Mononuclear cell (primary cell): ENCODE measurements around the gene MPZ. TPM values are rescaled to one million over a fixed set of nuclear protein-coding genes. Genes with fewer than 3 reads are reported as not detected.
"Not testable (repeated sequence)": the region's sequence is repeated elsewhere in the genome, so short reads cannot be mapped to it uniquely, and the experiment has no call there.

Source experiments
- H3K27me3 ChIP-seq: 2 replicates; pipeline ENCODE4 v1.6.0; 2011; ENCODE audit warnings: low read length, control low read depth; ENCODE audit not compliant: insufficient read depth
- H3K4me1 ChIP-seq: 2 replicates; pipeline ENCODE4 v1.5.1; 2011; ENCODE audit warnings: mild to moderate bottlenecking, low read length, control low read depth; ENCODE audit not compliant: insufficient read depth
- H3K4me3 ChIP-seq: 2 replicates; pipeline ENCODE4 v1.5.1; 2011; ENCODE audit warnings: mild to moderate bottlenecking, low read length, moderate library complexity
- H3K9me3 ChIP-seq: 2 replicates; pipeline ENCODE4 v1.5.1; 2011; ENCODE audit warnings: low read depth, mild to moderate bottlenecking, control low read depth, low read length
- total RNA-seq: library from RNA; depleted of rRNA; stranded (reverse); fragments of >200 nt; gene quantifications from one replicate; pipeline ENCODE4 v1.2.3, GENCODE V29; 2012

The MPZ gene
- total RNA-seq: 1.0 TPM

- no peaks in the 10 kb centered on the region for H3K27me3 ChIP-seq
- H3K4me1 ChIP-seq: peaks cover 30% of the 10 kb centered on the region
- no peaks in the 10 kb centered on the region for H3K9me3 ChIP-seq
- no peak within 1 kb of the TSS for H3K4me3 ChIP-seq
Observed at GRCh38 chr1:161309868-161310267, at the start of gene MPZ. TSS of gene MPZ (minus strand) at chr1:161309968. CDS start at chr1:161309905, 63 bp downstream.

DNA sequence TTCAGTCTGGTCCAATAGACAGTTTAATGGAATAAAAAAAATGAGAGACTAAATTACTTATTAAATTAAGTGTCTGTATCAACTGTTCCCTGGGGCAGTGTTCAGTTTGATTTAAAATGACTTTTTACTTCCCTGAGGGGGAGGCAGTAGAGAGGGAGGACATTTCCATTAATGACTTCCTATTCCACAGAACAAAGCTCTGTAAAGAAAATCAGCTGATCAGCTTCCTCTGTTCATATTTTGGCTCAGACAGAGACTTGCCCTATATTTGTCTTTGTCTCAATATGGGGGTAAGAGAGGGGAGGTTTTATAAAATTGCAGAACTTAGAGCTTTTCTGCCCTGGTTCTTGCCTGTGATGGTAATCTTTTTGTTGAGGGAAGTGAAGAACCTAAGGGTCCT is 49.5 kb upstream of the MPZ start:
- no peaks in the 10 kb centered on the region for H3K9me3 ChIP-seq
- peaks cover 5% of the 10 kb centered on the region for H3K4me1 ChIP-seq
- no peak overlapping the region for H3K4me3 ChIP-seq
- H3K27me3 ChIP-seq: no peaks in the 10 kb centered on the region

GRCh38 chr1:161357073-161357472 is 47.3 kb upstream of the MPZ start:
- Histone ChIP-seq H3K9me3 (no peaks in the 10 kb centered on the region), H3K27me3 (no peaks in the 10 kb centered on the region), H3K4me1 (peaks cover 6% of the 10 kb centered on the region), H3K4me3 (no peak overlapping the region)

DNA sequence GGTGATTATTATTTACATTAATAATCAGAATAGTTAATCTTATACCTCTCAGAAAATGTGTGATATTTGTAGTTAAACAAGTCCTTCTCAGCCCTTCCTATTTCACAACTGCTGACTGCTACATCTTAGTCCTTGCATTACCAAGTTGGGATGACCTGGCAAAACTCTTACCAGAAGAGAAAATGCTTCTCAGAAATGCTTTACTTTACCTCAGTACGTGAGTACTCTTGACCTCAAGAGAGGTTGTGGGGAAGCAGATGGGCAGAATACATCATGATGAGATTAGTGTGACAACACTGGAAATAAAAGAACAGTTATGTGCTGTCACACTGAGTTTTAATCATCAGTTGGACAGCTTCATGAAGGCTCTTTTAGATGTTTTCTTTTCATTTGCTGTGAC is 41.7 kb upstream of the MPZ start:
- no peaks in the 10 kb centered on the region for H3K9me3 ChIP-seq
- H3K4me1 ChIP-seq: peaks cover 13% of the 10 kb centered on the region
- no peaks in the 10 kb centered on the region for H3K27me3 ChIP-seq
- no peak overlapping the region for H3K4me3 ChIP-seq

DNA sequence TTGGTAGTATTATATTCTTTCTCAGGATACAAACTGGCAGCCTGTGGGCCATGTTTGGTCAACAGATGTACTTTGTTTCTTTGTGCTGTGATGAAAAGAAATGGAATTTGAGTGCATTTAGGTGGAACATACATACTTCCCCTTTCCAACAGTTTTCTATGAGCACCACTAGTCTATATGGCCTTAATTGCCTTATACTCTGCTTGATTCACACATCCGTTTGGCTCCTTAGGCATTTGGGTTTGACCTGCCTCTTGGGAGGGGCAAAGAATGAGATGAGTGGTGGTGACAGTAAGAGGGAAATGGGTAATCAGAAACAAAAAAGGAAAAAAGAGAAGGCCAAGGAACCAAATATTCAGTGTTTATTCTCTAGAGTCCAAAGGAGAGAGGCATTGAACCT is 40.9 kb upstream of the MPZ start:
- Histone ChIP-seq H3K27me3 (no peaks in the 10 kb centered on the region), H3K9me3 (no peaks in the 10 kb centered on the region), H3K4me1 (peaks cover 13% of the 10 kb centered on the region), H3K4me3 (no peak overlapping the region)

DNA sequence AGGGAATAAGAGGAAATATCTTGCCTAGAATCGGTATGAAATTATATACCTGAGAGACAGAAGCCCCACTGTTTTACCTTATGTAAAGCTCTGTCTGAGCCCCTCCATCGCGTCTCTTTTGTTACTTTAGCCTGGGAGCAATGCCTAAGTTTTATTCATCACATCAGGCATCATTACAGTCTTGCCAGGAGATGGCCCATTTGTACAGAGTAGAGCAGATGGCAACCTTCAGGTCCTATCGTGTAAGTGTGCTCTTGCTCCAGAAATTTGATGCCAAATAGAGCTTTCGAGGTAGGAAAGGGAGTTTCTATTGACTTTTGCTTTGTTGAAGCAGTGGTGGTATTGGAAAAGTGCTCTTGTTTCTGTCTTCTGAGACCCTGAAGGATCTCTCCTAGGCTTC is 33.1 kb upstream of the MPZ start:
- Histone ChIP-seq H3K9me3 (no peaks in the 10 kb centered on the region), H3K27me3 (no peaks in the 10 kb centered on the region), H3K4me3 (no peak overlapping the region), H3K4me1 (no peaks in the 10 kb centered on the region)

DNA sequence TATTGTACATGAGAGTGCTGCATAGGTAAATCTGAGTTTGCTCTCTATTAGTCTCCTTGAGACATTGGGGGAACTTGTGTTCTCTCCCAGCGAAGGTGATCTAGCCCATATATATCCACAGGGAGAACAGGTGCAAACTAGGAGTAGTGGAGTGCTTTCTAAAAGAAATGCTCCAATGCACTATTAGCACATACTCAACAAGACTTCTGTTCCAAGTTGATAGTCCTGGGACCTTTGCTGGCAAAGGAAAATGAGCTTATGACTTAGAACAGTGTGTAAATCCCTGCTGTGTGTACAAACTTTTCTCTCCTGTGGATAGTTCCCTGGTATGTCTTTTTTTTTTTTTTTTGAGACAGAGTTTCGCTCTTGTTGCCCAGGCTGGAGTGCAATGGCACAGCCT is 32.4 kb upstream of the MPZ start:
- H3K27me3 ChIP-seq: no peaks in the 10 kb centered on the region
- H3K4me3 ChIP-seq: no peak overlapping the region
- H3K9me3 ChIP-seq: no peaks in the 10 kb centered on the region
- H3K4me1 ChIP-seq: no peaks in the 10 kb centered on the region

DNA sequence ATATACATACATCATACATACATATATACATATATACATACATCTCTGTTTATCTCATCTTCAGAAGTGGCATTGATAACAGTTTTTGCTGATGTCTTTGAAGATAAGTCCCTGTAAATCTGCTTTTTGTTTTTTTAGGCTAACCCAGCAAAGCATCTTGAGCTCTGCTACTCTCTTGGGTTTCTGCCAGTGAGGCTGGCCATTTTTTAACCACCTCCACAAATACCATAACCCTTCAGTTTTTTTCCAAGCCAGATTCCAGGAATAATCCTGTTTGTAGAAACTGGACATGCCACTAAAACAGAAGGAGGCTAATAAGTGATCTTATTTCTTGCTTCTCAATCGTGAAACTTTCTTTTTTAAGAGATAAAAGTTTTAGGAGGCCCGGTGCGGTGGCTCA is 26.0 kb upstream of the MPZ start:
- Histone ChIP-seq H3K4me1 (no peaks in the 10 kb centered on the region), H3K4me3 (no peak overlapping the region), H3K9me3 (no peaks in the 10 kb centered on the region), H3K27me3 (no peaks in the 10 kb centered on the region)

GRCh38 chr1:161333166-161333565 is 23.4 kb upstream of the MPZ start:
- Histone ChIP-seq H3K4me1 (no peaks in the 10 kb centered on the region), H3K9me3 (no peaks in the 10 kb centered on the region), H3K4me3 (no peak overlapping the region), H3K27me3 (no peaks in the 10 kb centered on the region)

GRCh38 chr1:161330346-161330745 is 20.6 kb upstream of the MPZ start:
- Histone ChIP-seq H3K27me3 (no peaks in the 10 kb centered on the region), H3K4me1 (no peaks in the 10 kb centered on the region), H3K9me3 (no peaks in the 10 kb centered on the region), H3K4me3 (no peak overlapping the region)

DNA sequence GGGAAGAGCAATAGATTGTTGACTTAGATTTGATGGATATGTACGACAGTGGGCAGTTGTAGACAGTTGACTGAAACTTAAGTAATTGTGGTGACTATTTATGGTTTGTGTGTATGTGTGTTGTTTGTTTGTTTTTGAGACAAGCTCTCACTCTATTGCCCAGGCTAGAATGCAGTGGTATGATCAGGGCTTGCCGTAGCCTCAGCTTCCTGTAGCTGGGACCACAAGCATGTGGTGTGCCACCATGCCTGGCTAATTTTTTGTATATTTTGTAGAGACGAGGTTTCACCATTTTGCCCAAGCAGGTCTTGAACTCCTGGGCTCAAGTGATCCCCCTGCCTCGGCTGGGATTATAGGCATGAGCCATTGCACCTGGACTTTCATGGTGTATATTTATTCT is 14.3 kb upstream of the MPZ start:
- no peaks in the 10 kb centered on the region for H3K4me1 ChIP-seq
- H3K9me3 ChIP-seq: no peaks in the 10 kb centered on the region
- H3K27me3 ChIP-seq: no peaks in the 10 kb centered on the region
- no peak overlapping the region for H3K4me3 ChIP-seq

DNA sequence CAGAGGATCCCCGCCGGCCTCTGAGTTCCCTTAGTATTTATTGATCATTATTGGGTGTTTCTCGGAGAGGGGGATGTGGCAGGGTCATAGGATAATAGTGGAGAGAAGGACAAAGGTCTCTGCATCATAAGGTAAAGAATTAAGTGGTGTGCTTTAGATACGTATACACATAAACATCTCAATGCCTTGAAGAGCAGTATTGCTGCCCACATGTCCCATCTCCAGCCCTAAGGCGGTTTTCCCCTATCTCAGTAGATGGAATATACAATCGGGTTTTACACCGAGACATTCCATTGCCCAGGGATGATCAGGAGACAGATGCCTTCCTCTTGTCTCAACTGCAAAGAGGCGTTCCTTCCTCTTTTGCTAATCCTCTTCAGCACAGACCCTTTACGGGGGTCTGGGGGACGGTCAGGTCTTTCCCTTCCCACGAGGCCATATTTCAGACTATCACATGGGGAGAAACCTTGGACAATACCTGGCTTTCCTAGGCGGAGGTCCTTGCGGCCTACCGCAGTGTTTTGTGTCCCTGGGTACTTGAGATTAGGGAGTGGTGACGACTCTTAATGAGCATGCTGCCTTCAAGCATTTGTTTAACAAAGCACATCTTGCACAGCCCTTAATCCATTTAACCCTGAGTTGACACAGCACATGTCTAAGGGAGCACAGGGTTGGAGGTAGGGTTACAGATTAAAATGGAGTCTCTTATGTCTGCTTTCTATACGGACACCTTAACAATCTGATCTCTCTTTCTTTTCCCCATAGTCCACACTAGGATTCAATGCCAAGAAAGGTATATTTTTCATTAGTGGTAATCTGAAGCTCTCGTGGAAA is 6.3 kb upstream of the MPZ start:
- not testable (repeated sequence) for H3K4me3 ChIP-seq, H3K9me3 ChIP-seq, H3K27me3 ChIP-seq
- peaks cover 13% of the 10 kb centered on the region for H3K4me1 ChIP-seq

GRCh38 chr1:161314201-161314981 is 4.6 kb upstream of the MPZ start, which contains the start of gene SDHC:
TSS of gene SDHC (plus strand) at chr1:161314381. CDS start at chr1:161314406, 25 bp downstream.
- Histone ChIP-seq H3K9me3 (no peaks in the 10 kb centered on the region), H3K4me1 (peaks cover 13% of the 10 kb centered on the region), H3K27me3 (no peaks in the 10 kb centered on the region), H3K4me3 (peak within 1 kb of the TSS; percentile 78)

- Histone ChIP-seq H3K4me1 (peaks cover 13% of the 10 kb centered on the region), H3K4me3 (peak overlapping the region; percentile 78), H3K9me3 (no peaks in the 10 kb centered on the region), H3K27me3 (no peaks in the 10 kb centered on the region)
Observed at GRCh38 chr1:161313554-161314200, 3.9 kb upstream of the MPZ start.

- Histone ChIP-seq H3K27me3 (no peaks in the 10 kb centered on the region), H3K9me3 (no peaks in the 10 kb centered on the region), H3K4me3 (no peak overlapping the region), H3K4me1 (peaks cover 21% of the 10 kb centered on the region)
Observed at GRCh38 chr1:161311595-161312181, 1.9 kb upstream of the MPZ start.
